ENCODE data around the gene C1orf50. TPM values are rescaled to one million over a fixed set of nuclear protein-coding genes. Genes with fewer than 3 reads are reported as not detected.

The C1orf50 gene
- total RNA-seq, 5 donors from 2014 or later (not counting 1 experiment from before 2014, with no cell fraction given), result 12.4 to 15.3 (median 13.9) TPM

DNA sequence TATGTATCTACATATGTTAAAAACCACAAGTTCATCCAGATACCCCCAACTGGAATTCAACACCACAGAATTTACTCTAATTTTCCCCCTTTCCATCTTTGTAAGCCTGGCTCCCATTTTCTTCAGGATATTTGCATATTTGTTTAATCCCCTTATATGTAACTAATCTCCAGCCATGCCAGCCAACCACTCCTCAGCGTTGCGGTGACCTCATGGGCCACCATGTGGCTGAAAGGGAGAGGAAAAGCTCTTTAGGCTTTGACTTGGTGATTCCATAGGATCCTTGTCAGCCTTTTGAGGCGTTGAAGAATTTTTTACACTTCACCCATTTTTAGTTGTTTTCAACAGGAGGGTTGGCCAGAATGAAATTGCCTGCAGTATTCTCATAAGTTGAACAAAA is 37.0 kb upstream of the C1orf50 start:
- Histone ChIP-seq H3K36me3 (ENCODE audit: control insufficient read depth in 2 of 2, extremely low read depth in 1 of 2, insufficient read depth in 1 of 2, low read length in 1 of 2) (no peaks in the 10 kb centered on the region), H3K4me3 (ENCODE audit: control insufficient read depth in 1 of 2, extremely low read depth in 1 of 2, low read length in 1 of 2) (no peak overlapping the region), H3K27ac (ENCODE audit: low read length) (no peak overlapping the region), H3K9me3 (no peaks in the 10 kb centered on the region), H3K4me1 (ENCODE audit: control insufficient read depth in 1 of 2, extremely low read depth in 1 of 2, insufficient read depth in 2 of 2, low read length in 2 of 2) (no peaks in the 10 kb centered on the region), H3K27me3 (replicated peaks in 1 of 2; ENCODE audit: control insufficient read depth in 2 of 2, extremely low read depth in 1 of 2, insufficient read depth in 2 of 2, low read length in 1 of 2) (peaks cover 0 to 11% of the 10 kb centered on the region in 2 experiments)
- POLR2A ChIA-PET, result no interaction called here
- ATAC-seq (replicated peaks in 1 of 4) (no peak), DNase-seq (no peak)
- no peaks in the 10 kb centered on the region for H3K4me1 Mint-ChIP-seq
- no peaks in the 10 kb centered on the region for H3K9me3 Mint-ChIP-seq
- no CpG with 5 or more reads among the region's 3 CpGs for WGBS (ENCODE audit: insufficient coverage)
- H3K4me3 Mint-ChIP-seq, result no peak overlapping the region
- H3K27me3 Mint-ChIP-seq, result peaks cover 0 to 2% of the 10 kb centered on the region in 2 donors
- CTCF ChIA-PET, result no interaction called here
- H3K36me3 Mint-ChIP-seq, result no peaks in the 10 kb centered on the region
- no peak overlapping the region for H3K27ac Mint-ChIP-seq

DNA sequence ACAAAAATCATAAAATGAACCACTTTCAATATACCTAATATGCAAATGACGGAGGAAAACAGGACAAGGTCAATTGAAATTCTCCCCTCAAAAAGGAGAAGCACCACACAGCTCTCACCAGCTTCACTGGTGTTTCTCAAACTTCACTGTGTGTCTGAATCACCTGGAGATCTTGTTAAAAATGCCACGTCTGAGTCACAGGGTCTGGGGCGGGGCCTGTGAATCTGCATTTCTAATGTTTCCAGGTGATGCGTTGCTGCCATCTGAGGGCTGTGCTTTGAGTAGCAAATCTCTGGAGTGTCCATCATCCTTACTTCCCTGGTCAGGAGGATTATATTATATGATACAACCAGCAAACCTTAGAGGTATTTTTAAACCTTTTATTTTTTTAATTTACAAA is 36.1 kb upstream of the C1orf50 start:
- no peak overlapping the region for H3K4me3 Mint-ChIP-seq
- Histone ChIP-seq H3K4me3 (ENCODE audit: control insufficient read depth in 1 of 2, extremely low read depth in 1 of 2, low read length in 1 of 2) (no peak overlapping the region), H3K27me3 (replicated peaks in 1 of 2; ENCODE audit: control insufficient read depth in 2 of 2, extremely low read depth in 1 of 2, insufficient read depth in 2 of 2, low read length in 1 of 2) (peaks cover 0 to 14% of the 10 kb centered on the region in 2 experiments), H3K4me1 (ENCODE audit: control insufficient read depth in 1 of 2, extremely low read depth in 1 of 2, insufficient read depth in 2 of 2, low read length in 2 of 2) (no peaks in the 10 kb centered on the region), H3K27ac (ENCODE audit: low read length) (no peak overlapping the region), H3K36me3 (ENCODE audit: control insufficient read depth in 2 of 2, extremely low read depth in 1 of 2, insufficient read depth in 1 of 2, low read length in 1 of 2) (no peaks in the 10 kb centered on the region), H3K9me3 (no peaks in the 10 kb centered on the region)
- DNase-seq (peak in 3 of 35 experiments; percentile 8 to 28 (median 9)), ATAC-seq (replicated peaks in 1 of 4) (no peak)
- no peaks in the 10 kb centered on the region for H3K36me3 Mint-ChIP-seq
- H3K27me3 Mint-ChIP-seq, result peaks cover 0 to 2% of the 10 kb centered on the region in 2 donors
- CTCF ChIA-PET, result no interaction called here
- WGBS (ENCODE audit: insufficient coverage), result 20% methylated on average over 1 of the region's 4 CpGs
- no peaks in the 10 kb centered on the region for H3K4me1 Mint-ChIP-seq
- H3K27ac Mint-ChIP-seq, result no peak overlapping the region
- POLR2A ChIA-PET, result no interaction called here
- no peaks in the 10 kb centered on the region for H3K9me3 Mint-ChIP-seq

DNA sequence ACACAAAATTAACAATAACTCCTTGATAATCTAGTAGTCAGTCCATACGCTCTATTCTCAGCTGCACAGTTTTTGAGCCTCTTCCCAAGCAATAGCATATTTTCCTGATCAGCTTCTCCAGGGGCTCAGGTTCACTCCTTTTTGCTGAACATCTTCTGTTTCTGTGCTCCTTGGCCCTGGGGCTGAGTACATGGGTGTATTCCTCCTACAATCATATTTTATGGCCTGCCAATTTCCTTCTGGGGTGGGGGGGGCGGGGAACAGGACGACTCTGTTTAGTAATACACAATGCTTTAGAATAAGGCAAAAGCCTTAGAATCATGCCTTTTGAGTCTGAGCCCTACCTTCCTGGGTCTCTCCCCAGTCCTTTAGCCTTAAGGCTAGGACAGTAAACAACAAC is 35.5 kb upstream of the C1orf50 start:
- Histone ChIP-seq H3K9me3 (no peaks in the 10 kb centered on the region), H3K27ac (ENCODE audit: low read length) (no peak overlapping the region), H3K4me3 (ENCODE audit: control insufficient read depth in 1 of 2, extremely low read depth in 1 of 2, low read length in 1 of 2) (no peak overlapping the region), H3K4me1 (ENCODE audit: control insufficient read depth in 1 of 2, extremely low read depth in 1 of 2, insufficient read depth in 2 of 2, low read length in 2 of 2) (no peaks in the 10 kb centered on the region), H3K27me3 (replicated peaks in 1 of 2; ENCODE audit: control insufficient read depth in 2 of 2, extremely low read depth in 1 of 2, insufficient read depth in 2 of 2, low read length in 1 of 2) (peaks cover 0 to 14% of the 10 kb centered on the region in 2 experiments), H3K36me3 (ENCODE audit: control insufficient read depth in 2 of 2, extremely low read depth in 1 of 2, insufficient read depth in 1 of 2, low read length in 1 of 2) (no peaks in the 10 kb centered on the region)
- DNase-seq, result no peak
- no peak overlapping the region for H3K27ac Mint-ChIP-seq
- no peaks in the 10 kb centered on the region for H3K9me3 Mint-ChIP-seq
- peaks cover 0 to 2% (median under 1%) of the 10 kb centered on the region in 3 donors for H3K4me1 Mint-ChIP-seq
- no peak for ATAC-seq (replicated peaks in 1 of 4)
- no peak overlapping the region for H3K4me3 Mint-ChIP-seq
- H3K36me3 Mint-ChIP-seq, result no peaks in the 10 kb centered on the region
- peaks cover 0 to 2% of the 10 kb centered on the region in 2 donors for H3K27me3 Mint-ChIP-seq
- CTCF ChIA-PET, result no interaction called here
- POLR2A ChIA-PET, result no interaction called here
- WGBS (ENCODE audit: insufficient coverage), result no CpG with 5 or more reads among the region's 3 CpGs

DNA sequence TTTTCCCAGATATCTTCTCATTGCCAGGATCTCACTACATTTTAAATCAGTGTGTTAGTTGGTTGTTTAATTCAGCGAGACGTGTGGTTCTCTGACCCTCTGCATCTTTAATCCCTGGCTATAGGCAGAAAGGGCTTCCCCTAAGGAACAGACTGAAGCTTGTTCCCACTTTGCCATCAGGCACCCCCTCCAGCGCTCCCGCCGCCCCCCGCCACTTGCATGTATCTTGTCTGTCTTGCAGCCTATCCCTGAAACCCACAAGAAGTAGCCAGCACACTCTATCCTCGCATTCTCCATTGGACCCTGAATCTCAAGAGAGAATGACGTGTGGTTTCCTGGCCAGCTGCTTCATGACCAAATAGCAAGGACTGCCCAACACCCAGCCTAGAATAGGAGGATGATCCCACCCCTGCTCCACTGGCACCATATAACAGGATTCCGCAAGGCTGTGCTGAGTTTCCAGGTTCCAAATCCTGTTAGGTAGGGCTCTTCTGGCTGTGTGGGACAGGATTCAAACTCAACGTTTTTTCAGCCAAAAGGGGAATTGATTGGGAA is 34.8 kb upstream of the C1orf50 start:
- ATAC-seq (replicated peaks in 1 of 4) (no peak), DNase-seq (no peak)
- Mint-ChIP-seq H3K36me3 (no peaks in the 10 kb centered on the region), H3K4me3 (no peak overlapping the region), H3K4me1 (peaks cover 5 to 8% (median 7%) of the 10 kb centered on the region in 3 donors), H3K27ac (no peak overlapping the region), H3K9me3 (no peaks in the 10 kb centered on the region), H3K27me3 (peaks cover 0 to 2% of the 10 kb centered on the region in 2 donors)
- 93% methylated on average over 5 of the region's 10 CpGs for WGBS (ENCODE audit: insufficient coverage)
- Histone ChIP-seq H3K27me3 (replicated peaks in 1 of 2; ENCODE audit: control insufficient read depth in 2 of 2, extremely low read depth in 1 of 2, insufficient read depth in 2 of 2, low read length in 1 of 2) (peaks cover 0 to 14% of the 10 kb centered on the region in 2 experiments), H3K36me3 (ENCODE audit: control insufficient read depth in 2 of 2, extremely low read depth in 1 of 2, insufficient read depth in 1 of 2, low read length in 1 of 2) (no peaks in the 10 kb centered on the region), H3K4me3 (ENCODE audit: control insufficient read depth in 1 of 2, extremely low read depth in 1 of 2, low read length in 1 of 2) (no peak overlapping the region), H3K4me1 (ENCODE audit: control insufficient read depth in 1 of 2, extremely low read depth in 1 of 2, insufficient read depth in 2 of 2, low read length in 2 of 2) (peaks cover 0 to 4% of the 10 kb centered on the region in 2 experiments), H3K27ac (ENCODE audit: low read length) (no peak overlapping the region), H3K9me3 (no peaks in the 10 kb centered on the region)
- ChIA-PET CTCF (no interaction called here), POLR2A (no interaction called here)

DNA sequence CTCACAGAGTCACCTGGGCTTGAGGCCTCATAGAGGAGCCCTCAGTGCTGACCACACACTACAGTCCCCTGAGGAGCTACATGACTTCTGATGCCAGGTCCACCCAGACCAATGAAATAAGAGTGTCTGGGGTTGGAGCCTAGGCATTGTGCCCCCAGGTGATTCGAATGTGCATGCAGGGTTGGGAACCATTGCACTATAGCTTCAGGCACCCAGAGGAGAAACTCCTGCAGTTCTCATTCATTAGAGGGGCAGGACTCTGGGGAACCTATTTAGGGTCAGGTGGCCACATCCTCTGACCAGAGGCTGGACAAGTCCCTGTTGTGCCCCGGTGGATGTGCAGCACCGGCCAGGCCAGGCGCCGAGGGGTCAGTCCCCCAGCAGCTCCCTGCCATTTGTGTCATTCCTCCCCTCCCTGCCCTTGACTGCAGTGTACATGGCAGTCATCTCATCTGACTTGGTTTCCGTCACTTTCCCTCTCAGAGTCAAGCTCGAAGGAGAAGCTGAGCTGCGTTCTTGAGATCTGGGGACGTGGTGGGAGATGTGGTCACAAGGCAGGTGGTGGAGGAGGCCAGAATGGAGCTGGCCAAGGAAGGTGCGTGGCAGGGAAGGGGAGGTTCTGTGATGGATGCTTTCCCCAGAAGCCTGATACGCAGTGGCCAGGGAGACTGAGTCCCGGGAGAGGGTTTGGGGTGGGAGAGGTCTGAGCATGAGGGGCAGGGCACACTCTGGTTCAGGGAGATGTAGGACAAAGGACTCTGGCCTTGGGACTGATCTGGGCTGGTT is 33.4 kb upstream of the C1orf50 start:
- Histone ChIP-seq H3K27me3 (replicated peaks in 1 of 2; ENCODE audit: control insufficient read depth in 2 of 2, extremely low read depth in 1 of 2, insufficient read depth in 2 of 2, low read length in 1 of 2) (peaks cover 0 to 14% of the 10 kb centered on the region in 2 experiments), H3K36me3 (ENCODE audit: control insufficient read depth in 2 of 2, extremely low read depth in 1 of 2, insufficient read depth in 1 of 2, low read length in 1 of 2) (no peaks in the 10 kb centered on the region), H3K4me3 (ENCODE audit: control insufficient read depth in 1 of 2, extremely low read depth in 1 of 2, low read length in 1 of 2) (no peak overlapping the region), H3K9me3 (no peaks in the 10 kb centered on the region), H3K27ac (ENCODE audit: low read length) (no peak overlapping the region), H3K4me1 (ENCODE audit: control insufficient read depth in 1 of 2, extremely low read depth in 1 of 2, insufficient read depth in 2 of 2, low read length in 2 of 2) (peaks cover 0 to 7% of the 10 kb centered on the region in 2 experiments)
- ATAC-seq (replicated peaks in 1 of 4) (no peak), DNase-seq (no peak)
- H3K4me3 Mint-ChIP-seq, result no peak overlapping the region
- ChIA-PET POLR2A (no interaction called here), CTCF (interaction anchor here in 1 of 2 donors (0.8 kb wide), 1 partner anchor 1559 kb away, joined by 3 read pairs; no protein-coding TSS in a partner anchor)
- no peaks in the 10 kb centered on the region for H3K36me3 Mint-ChIP-seq
- WGBS (ENCODE audit: insufficient coverage), result 83% methylated on average over 12 of the region's 12 CpGs
- peaks cover 8 to 11% (median 9%) of the 10 kb centered on the region in 3 donors for H3K4me1 Mint-ChIP-seq
- no peaks in the 10 kb centered on the region for H3K9me3 Mint-ChIP-seq
- no peak overlapping the region for H3K27ac Mint-ChIP-seq
- peaks cover 0 to 2% of the 10 kb centered on the region in 2 donors for H3K27me3 Mint-ChIP-seq

DNA sequence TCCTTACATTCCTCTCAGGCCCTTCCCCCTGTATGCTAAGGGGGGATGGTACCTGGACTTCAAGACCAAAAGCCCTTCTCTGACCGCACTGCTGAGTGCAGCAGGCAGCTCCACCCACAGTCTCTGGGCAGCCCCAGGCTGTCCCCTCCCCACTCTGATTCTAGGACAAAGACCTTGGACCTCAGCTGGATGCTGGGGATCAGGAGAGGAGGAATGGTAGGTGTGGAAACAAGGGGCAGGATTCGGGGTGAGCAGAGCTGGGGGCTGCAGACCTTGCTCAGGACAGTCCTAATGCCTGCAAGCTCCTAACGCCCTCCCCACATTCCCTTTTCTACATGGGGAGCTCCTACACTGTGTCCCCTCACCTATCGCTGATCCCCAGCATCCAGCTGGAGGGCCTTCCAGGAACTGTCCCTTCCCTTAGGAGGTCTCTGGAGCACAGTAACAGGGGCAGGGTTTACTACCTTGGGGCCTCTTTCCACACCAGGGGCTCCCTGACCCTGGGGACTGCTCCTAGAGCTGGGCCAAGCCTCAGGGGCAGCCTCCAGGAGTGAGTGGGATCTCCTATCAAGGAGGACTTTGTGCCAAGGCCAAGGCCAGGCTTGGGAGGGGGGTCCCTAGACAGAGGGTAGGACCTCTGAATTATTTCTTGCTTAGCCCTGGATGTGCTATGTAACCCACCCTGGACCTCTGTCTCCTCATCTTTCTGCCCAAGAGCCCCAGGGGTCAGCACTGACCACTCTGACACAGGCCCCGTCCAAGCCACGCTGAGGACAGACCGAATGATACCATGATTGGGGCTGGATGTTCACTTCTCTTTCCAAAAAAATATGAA is 32.6 kb upstream of the C1orf50 start:
- Mint-ChIP-seq H3K9me3 (no peaks in the 10 kb centered on the region), H3K4me1 (peaks cover 8 to 11% (median 9%) of the 10 kb centered on the region in 3 donors), H3K27me3 (peaks cover 0 to 2% of the 10 kb centered on the region in 2 donors), H3K4me3 (no peak overlapping the region), H3K27ac (no peak overlapping the region), H3K36me3 (no peaks in the 10 kb centered on the region)
- POLR2A ChIA-PET, result no interaction called here
- Histone ChIP-seq H3K4me1 (ENCODE audit: control insufficient read depth in 1 of 2, extremely low read depth in 1 of 2, insufficient read depth in 2 of 2, low read length in 2 of 2) (peaks cover 0 to 7% of the 10 kb centered on the region in 2 experiments), H3K36me3 (ENCODE audit: control insufficient read depth in 2 of 2, extremely low read depth in 1 of 2, insufficient read depth in 1 of 2, low read length in 1 of 2) (no peaks in the 10 kb centered on the region), H3K27me3 (replicated peaks in 1 of 2; ENCODE audit: control insufficient read depth in 2 of 2, extremely low read depth in 1 of 2, insufficient read depth in 2 of 2, low read length in 1 of 2) (peaks cover 0 to 14% of the 10 kb centered on the region in 2 experiments), H3K9me3 (no peaks in the 10 kb centered on the region), H3K4me3 (ENCODE audit: control insufficient read depth in 1 of 2, extremely low read depth in 1 of 2, low read length in 1 of 2) (no peak overlapping the region), H3K27ac (ENCODE audit: low read length) (no peak overlapping the region)
- ATAC-seq (replicated peaks in 1 of 4), result no peak
- WGBS (ENCODE audit: insufficient coverage), result 43% methylated on average over 1 of the region's 7 CpGs
- CTCF ChIA-PET, result no interaction called here
- DNase-seq, result no peak
